ENCODE measurements around the gene RAB22A. TPM values are rescaled to one million over a fixed set of nuclear protein-coding genes. Genes with fewer than 3 reads are reported as not detected.
"Not testable (repeated sequence)": the region's sequence is repeated elsewhere in the genome, so short reads cannot be mapped to it uniquely, and the experiment has no call there.

The RAB22A gene
- total RNA-seq, 1 experiment from 2014 or later = 3.8 TPM

GRCh38 chr20:58414786-58415185 lies 105.3 kb downstream of the RAB22A start:
- H3K36me3 ChIP-seq (replicated peaks; ENCODE audit: control insufficient read depth, insufficient read depth, low read length); H3K27me3 ChIP-seq (ENCODE audit: control insufficient read depth, insufficient read depth, low read length); H3K4me3 ChIP-seq (ENCODE audit: insufficient read depth, low read depth, low read length); DNase-seq: not testable (repeated sequence)

- peaks cover 1% of the 10 kb centered on the region; the same call in 1 of the 2 replicates for H3K36me3 ChIP-seq (replicated peaks; ENCODE audit: control insufficient read depth, insufficient read depth, low read length)
- no peaks in the 10 kb centered on the region for H3K27me3 ChIP-seq (ENCODE audit: control insufficient read depth, insufficient read depth, low read length)
- no peak for DNase-seq
- no peak overlapping the region for H3K4me3 ChIP-seq (ENCODE audit: insufficient read depth, low read depth, low read length)
Observed at GRCh38 chr20:58416057-58416456, 106.5 kb downstream of the RAB22A start.

- Histone ChIP-seq H3K4me3 (ENCODE audit: insufficient read depth, low read depth, low read length) (no peak overlapping the region), H3K36me3 (replicated peaks; ENCODE audit: control insufficient read depth, insufficient read depth, low read length) (peaks cover 1% of the 10 kb centered on the region; the same call in 1 of the 2 replicates), H3K27me3 (ENCODE audit: control insufficient read depth, insufficient read depth, low read length) (no peaks in the 10 kb centered on the region)
- DNase-seq = no peak
Observed at GRCh38 chr20:58416835-58417234, 107.3 kb downstream of the RAB22A start.

Other genes with a start within 250 kb of the RAB22A start
- not detected in 2 replicates for gene ANKRD60, start 81.1 kb upstream of the RAB22A start, total RNA-seq (2014; rRNA removed; shearing (Covaris generic))
- gene VAPB, start 79.5 kb downstream of the RAB22A start, total RNA-seq (2014; rRNA removed; shearing (Covaris generic)) = 14.0 and 19.9 TPM in 2 replicates
- gene APCDD1L, start 205.7 kb downstream of the RAB22A start, total RNA-seq (2014; rRNA removed; shearing (Covaris generic)) = 1.5 and 2.6 TPM in 2 replicates